Measurements from ENCODE around the gene KIFC3. TPM values are rescaled to one million over a fixed set of nuclear protein-coding genes. Genes with fewer than 3 reads are reported as not detected.
A peak's percentile ranks its signal among the peaks of the same experiment; 100 is the strongest.

The KIFC3 gene
- total and polyA plus RNA-seq, 2 of the 13 experiments (the other 11 are each of a cell fraction or from before 2014, with no cell fraction given) = 42.1 to 45.3 TPM

DNA sequence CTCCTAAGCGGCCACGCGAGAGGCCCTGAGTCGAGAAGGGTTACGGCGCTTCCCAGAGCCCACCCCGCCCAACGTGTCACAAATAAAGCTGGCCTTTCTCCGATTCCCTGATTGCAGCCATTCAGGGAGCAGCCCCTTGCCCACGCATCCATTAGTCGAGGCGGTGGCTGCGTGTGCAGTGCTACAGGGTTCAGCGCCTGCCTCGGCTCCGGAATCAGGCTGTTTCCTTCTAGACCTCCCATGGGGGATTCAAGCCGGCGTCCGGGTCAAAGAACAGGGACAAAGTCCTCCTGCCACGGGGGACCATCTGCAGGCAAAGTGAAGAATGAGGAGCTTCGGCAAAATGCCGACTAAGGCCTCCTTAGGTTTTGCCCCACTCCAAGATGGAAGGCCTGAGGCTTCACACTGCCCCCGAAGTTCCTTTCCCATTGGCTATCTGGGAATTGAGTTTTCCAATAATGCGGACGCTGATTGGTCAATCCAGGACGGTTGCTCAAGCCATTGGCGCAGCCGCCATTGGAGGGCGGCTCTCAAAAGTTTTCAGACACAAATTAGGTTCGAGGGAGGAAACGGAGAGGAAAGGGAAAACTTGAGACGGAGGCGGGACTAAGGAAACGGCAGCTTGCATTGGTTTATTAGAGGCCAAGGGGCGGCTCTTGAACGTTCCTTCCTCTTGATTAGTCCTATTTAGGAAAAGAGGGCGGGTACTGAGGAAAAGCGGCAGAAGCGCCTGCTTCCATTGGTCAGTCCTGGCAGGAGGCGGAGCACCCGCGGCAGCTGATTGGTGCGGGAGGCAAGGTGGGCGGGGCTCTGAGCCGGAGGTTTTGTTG lies 67.2 kb downstream of the KIFC3 start (continued):
- TF ChIP-seq ZBTB40 (IDR thresholded peaks at IDR 0.05) (no peak), ZBTB40 (CRISPR knock-in tag; IDR thresholded peaks at IDR 0.05) (no peak), NCOR1 (IDR thresholded peaks at IDR 0.05; ENCODE audit: borderline replicate concordance, low read length) (peak; percentile 47; the same call in 1 of the 2 replicates), MEIS2 (CRISPR knock-in tag; IDR thresholded peaks at IDR 0.05) (0 out of 2 replicates have a peak, but pooled peaks have one; percentile 11), MYC (CRISPR knock-in tag; IDR thresholded peaks at IDR 0.05; ENCODE audit: borderline replicate concordance) (peak; percentile 70), ESRRA (CRISPR knock-in tag; IDR thresholded peaks at IDR 0.05; ENCODE audit: low read depth) (0 out of 2 replicates have a peak, but pooled peaks have one; percentile 58), ZKSCAN1 (IDR thresholded peaks at IDR 0.05; ENCODE audit: low read length) (peak; percentile 5; the same call in 1 of the 2 replicates), ZNF256 (CRISPR knock-in tag; conservative IDR thresholded peaks at IDR 0.05) (no peak), HNRNPL (IDR thresholded peaks at IDR 0.05; ENCODE audit: low read depth, low read length) (0 out of 2 replicates have a peak, but pooled peaks have one; percentile 45), ZNF605 (CRISPR knock-in tag; IDR thresholded peaks at IDR 0.05) (no peak; the same call in none of the 2 replicates), HMG20A (CRISPR knock-in tag; IDR thresholded peaks at IDR 0.05; ENCODE audit: borderline replicate concordance) (no peak), HMGXB4 (CRISPR knock-in tag; IDR thresholded peaks at IDR 0.05; ENCODE audit: borderline replicate concordance in 1 of 2, low read depth in 1 of 2) (0 out of 4 replicates have a peak, but pooled peaks have one; percentile 54 to 69), YEATS4 (CRISPR knock-in tag; IDR thresholded peaks at IDR 0.05; ENCODE audit: borderline replicate concordance) (peak; percentile 30; the same call in 1 of the 2 replicates), MATR3 (CRISPR knock-in tag; IDR thresholded peaks at IDR 0.05) (no peak), ZNF639 (CRISPR knock-in tag; conservative IDR thresholded peaks at IDR 0.05) (no peak; the same call in 1 of the 2 replicates), ZNF225 (CRISPR knock-in tag; IDR thresholded peaks at IDR 0.05) (peak; percentile 88)

All from HepG2 (cell line).